ENCODE results near the gene NOVA2. TPM values are rescaled to one million over a fixed set of nuclear protein-coding genes. Genes with fewer than 3 reads are reported as not detected.

Gene NOVA2
- total and polyA plus RNA-seq, 8 donors: 6.4 to 13.9 (median 11.5) TPM

GRCh38 chr19:45920458-45920857 is 53.2 kb downstream of the NOVA2 start:
- Histone ChIP-seq H3K27me3 (peaks cover 0 to 33% of the 10 kb centered on the region in 2 donors), H3K4me3 (no peak overlapping the region), H3K27ac (no peak overlapping the region), H3K9me3 (no peaks in the 10 kb centered on the region), H3K36me3 (no peaks in the 10 kb centered on the region), H3K4me1 (no peaks in the 10 kb centered on the region)
- intact Hi-C loops (cut with DNase I): no loop called here
- no peak for DNase-seq
- no peak for ATAC-seq
- TF ChIP-seq, protein P1, sequence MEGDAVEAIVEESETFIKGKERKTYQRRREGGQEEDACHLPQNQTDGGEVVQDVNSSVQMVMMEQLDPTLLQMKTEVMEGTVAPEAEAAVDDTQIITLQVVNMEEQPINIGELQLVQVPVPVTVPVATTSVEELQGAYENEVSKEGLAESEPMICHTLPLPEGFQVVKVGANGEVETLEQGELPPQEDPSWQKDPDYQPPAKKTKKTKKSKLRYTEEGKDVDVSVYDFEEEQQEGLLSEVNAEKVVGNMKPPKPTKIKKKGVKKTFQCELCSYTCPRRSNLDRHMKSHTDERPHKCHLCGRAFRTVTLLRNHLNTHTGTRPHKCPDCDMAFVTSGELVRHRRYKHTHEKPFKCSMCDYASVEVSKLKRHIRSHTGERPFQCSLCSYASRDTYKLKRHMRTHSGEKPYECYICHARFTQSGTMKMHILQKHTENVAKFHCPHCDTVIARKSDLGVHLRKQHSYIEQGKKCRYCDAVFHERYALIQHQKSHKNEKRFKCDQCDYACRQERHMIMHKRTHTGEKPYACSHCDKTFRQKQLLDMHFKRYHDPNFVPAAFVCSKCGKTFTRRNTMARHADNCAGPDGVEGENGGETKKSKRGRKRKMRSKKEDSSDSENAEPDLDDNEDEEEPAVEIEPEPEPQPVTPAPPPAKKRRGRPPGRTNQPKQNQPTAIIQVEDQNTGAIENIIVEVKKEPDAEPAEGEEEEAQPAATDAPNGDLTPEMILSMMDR (IDR thresholded peaks at IDR 0.05): no peak

DNA sequence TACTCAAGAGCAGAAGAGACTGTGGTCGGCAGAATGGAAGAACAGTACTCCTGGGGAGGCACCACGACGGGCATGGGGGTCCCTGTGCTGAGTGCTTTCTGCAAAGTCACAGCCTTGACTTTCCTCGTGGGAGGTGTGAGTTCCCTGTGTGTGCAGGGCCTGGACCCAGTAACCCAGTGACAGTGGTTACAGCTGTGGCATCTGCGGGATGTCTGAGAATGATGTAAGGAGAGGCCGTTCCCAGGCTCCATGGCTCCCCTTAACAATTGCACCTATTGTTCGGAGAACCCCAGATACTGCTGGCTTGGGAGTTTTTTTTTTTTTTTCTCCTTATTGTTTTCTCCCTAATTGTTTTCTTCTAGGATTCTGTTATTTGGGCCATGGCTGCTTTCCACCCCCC is 54.0 kb downstream of the NOVA2 start:
- Histone ChIP-seq H3K27me3 (peaks cover 0 to 41% of the 10 kb centered on the region in 2 donors), H3K27ac (no peak overlapping the region), H3K4me3 (no peak overlapping the region), H3K36me3 (no peaks in the 10 kb centered on the region), H3K4me1 (no peaks in the 10 kb centered on the region), H3K9me3 (no peaks in the 10 kb centered on the region)
- TF ChIP-seq, protein P1 (IDR thresholded peaks at IDR 0.05): no peak
- intact Hi-C loops (cut with DNase I): no loop called here
- ATAC-seq (no peak), DNase-seq (peak in 1 of 4 donors; percentile 28)

DNA sequence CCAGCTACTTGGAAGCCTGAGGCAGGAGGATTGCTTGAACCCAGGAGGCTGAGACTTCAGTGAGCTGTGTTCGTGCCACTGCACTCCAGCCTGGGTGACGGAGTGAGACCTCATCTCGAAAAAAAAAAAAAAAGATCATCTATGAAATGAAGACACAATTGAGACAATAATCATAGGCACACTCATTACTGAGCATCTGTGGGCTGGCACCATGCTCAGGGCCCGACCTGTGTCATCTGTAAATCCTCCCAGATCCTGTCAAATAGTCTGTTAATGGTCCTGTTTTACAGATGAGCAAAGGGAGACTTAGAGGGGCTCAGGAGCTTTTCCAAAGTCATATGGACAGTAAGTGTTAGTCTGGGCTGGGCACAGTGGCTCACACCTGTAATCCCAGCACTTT is 54.9 kb downstream of the NOVA2 start:
- H3K9me3 ChIP-seq: no peaks in the 10 kb centered on the region
- TF ChIP-seq, protein P1 (IDR thresholded peaks at IDR 0.05): no peak
- H3K36me3 ChIP-seq: no peaks in the 10 kb centered on the region
- intact Hi-C loops (cut with DNase I): no loop called here
- H3K4me1 ChIP-seq: no peaks in the 10 kb centered on the region
- H3K4me3 ChIP-seq: no peak overlapping the region
- peaks cover 0 to 50% of the 10 kb centered on the region in 2 donors for H3K27me3 ChIP-seq
- ATAC-seq (no peak), DNase-seq (peak in 1 of 4 donors; percentile 14)
- no peak overlapping the region for H3K27ac ChIP-seq

DNA sequence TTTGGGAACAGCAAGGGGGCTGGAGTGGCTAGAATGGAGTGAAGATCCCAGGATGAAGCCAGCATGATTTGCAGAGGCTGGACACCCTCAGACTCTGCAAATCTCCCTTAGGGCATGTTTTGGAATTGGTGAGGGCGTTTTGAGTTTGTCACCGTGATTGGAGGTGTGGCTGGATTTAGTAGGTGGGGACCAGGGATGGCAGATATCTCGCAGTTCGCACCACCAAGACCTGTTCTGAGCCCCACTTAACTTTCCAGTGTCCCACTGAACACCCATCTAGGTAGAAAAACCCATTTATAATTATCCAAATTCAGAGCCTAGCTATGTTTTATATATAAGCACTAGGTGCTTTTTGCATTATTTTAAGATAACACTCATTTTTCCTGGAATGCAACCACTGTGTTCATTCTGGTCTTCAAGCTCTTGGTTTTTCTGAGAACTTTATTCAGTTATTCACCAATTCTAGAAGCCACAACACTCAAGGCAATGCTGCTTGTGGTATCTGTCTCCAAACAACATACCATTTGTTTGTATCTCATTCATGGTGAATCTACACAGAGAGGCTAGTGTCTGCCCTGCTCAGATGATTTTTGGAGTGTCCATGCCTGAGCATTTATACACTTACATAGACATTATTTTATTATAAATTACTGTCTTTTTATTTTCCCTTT is 56.1 kb downstream of the NOVA2 start:
- Histone ChIP-seq H3K9me3 (no peaks in the 10 kb centered on the region), H3K4me1 (no peaks in the 10 kb centered on the region), H3K27me3 (peaks cover 0 to 50% of the 10 kb centered on the region in 2 donors), H3K27ac (no peak overlapping the region), H3K4me3 (no peak overlapping the region), H3K36me3 (no peaks in the 10 kb centered on the region)
- DNase-seq: no peak
- intact Hi-C loops (cut with DNase I): no loop called here
- TF ChIP-seq, protein P1 (IDR thresholded peaks at IDR 0.05): no peak
- ATAC-seq: no peak

DNA sequence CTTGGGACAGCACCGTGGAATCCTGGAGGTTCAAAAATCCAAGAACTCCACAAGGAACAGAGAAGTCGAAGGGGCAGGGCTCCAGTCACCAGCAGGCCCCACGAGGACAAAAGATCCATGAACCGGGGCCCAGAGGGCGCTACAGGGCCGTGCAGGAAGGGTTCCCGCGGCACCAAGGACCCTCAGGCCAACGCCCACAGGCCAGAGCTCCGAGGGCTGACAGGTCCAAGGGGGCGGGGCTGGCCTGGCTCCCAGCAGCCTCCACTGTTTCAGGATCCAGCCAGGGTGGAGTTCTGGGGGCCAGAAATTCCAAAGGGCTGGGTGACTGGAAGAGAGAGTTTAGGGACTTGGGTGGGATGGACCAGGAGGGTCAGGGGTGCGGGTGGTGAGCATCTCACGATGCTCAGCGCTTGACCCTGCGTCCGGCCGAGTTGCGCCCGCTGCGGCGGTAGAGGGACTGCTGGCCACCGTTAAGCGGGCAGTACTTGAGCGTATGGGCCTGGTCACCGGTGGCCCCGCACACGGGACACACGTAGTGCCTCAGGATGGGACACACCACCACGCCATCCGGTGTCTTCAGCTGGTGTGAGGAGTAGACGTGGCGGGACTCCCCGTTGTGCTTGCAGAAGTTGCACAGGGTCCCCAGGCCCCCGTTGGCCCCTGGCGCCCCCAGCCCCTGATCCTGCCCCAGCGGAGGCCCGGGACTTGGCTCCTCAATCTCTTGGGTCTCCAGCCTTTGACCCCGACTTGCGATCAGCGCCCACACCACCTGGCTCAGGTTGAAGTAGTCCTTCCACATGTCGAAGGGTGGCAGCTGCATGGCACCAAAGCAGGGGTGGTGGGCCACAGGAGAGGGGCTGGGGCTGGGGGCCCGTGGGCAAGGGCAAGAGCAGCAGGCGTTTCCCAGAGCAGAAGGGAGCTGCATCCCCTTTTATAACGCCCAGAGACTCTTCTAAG is 59.5 kb downstream of the NOVA2 start, which contains the start of gene NANOS2:
NANOS2 (minus strand) TSS at position 905 of the 957 bp plus-strand sequence; CDS start at position 820, 85 bp downstream.
- no peaks in the 10 kb centered on the region for H3K36me3 ChIP-seq
- peaks cover 0 to 46% of the 10 kb centered on the region in 2 donors for H3K27me3 ChIP-seq
- peak; percentile 27 for ATAC-seq
- H3K4me3 ChIP-seq: no peak within 1 kb of the TSS
- intact Hi-C loops (cut with DNase I): no loop called here
- H3K9me3 ChIP-seq: no peaks in the 10 kb centered on the region
- no peaks in the 10 kb centered on the region for H3K4me1 ChIP-seq
- TF ChIP-seq, protein P1 (IDR thresholded peaks at IDR 0.05): no peak
- H3K27ac ChIP-seq: no peak within 1 kb of the TSS
- DNase-seq: peak in 1 of 4 donors; percentile 69

Measured in left lung (tissue), 10 donors.